Lung (tissue), 12 donors: ENCODE data around the gene HCN4. TPM values are rescaled to one million over a fixed set of nuclear protein-coding genes. Genes with fewer than 3 reads are reported as not detected.

ENCODE experiments used
- ATAC-seq: fragments of 200-7000 bp; cut with Tn5 transposase; one replicate; pipeline ENCODE4 v1.9.1; 2020; ENCODE audit warnings: moderate number of reproducible peaks; ENCODE audit not compliant: insufficient read depth, low FRiP score
- DNase-seq, 3 donors: peaks; one replicate each; pipeline ENCODE4 v3.0.0-alpha.2; 2013 to 2017
- H3K27ac ChIP-seq, 2 donors: one replicate each; pipeline ENCODE4 v1.5.1; 2013; ENCODE audit warnings: mild to moderate bottlenecking in 2 of 2, moderate library complexity in 2 of 2, control low read depth in 1 of 2, inconsistent platforms in 1 of 2, low read depth in 1 of 2, low read length in 1 of 2
- H3K27me3 ChIP-seq, 3 donors: one replicate each; pipeline ENCODE4 v1.5.1; 2013; ENCODE audit warnings: low read length in 2 of 3; ENCODE audit not compliant: control insufficient read depth in 3 of 3, insufficient read depth in 3 of 3
- H3K36me3 ChIP-seq, 4 donors: one replicate each; pipeline ENCODE4 v1.5.1; 2013; ENCODE audit warnings: low read length in 4 of 4, mild to moderate bottlenecking in 1 of 4, moderate library complexity in 1 of 4; ENCODE audit not compliant: control insufficient read depth in 4 of 4, insufficient read depth in 4 of 4
- H3K4me1 ChIP-seq, 5 donors: one replicate each; pipeline ENCODE4 v1.5.1; 2013; ENCODE audit warnings: low read length in 5 of 5, mild to moderate bottlenecking in 2 of 5, moderate library complexity in 1 of 5; ENCODE audit not compliant: control insufficient read depth in 5 of 5, insufficient read depth in 5 of 5
- H3K4me3 ChIP-seq: one replicate; pipeline ENCODE4 v1.5.1; 2013; ENCODE audit warnings: mild to moderate bottlenecking, control low read depth, moderate library complexity
- H3K9ac ChIP-seq, 2 donors: one replicate each; pipeline ENCODE4 v1.5.1; 2013; ENCODE audit warnings: low read length in 2 of 2, control low read depth in 1 of 2; ENCODE audit not compliant: insufficient read depth in 1 of 2
- H3K9me3 ChIP-seq, 4 donors: one replicate each; pipeline ENCODE4 v1.5.1; 2013; ENCODE audit warnings: low read length in 3 of 4, mild to moderate bottlenecking in 1 of 4, moderate library complexity in 1 of 4; ENCODE audit not compliant: control insufficient read depth in 4 of 4, insufficient read depth in 3 of 4
- CTCF ChIP-seq: IDR thresholded peaks from 2 replicates; pipeline ENCODE4 v1.5.1; 2012; ENCODE audit warnings: mild to moderate bottlenecking; ENCODE audit errors: control extremely low read depth, extremely low read depth
- WGBS, 2 donors: extraction: QIAGEN DNeasy Blood & Tissue Kit; methylation state at CpG; one replicate each; pipeline ENCODE4 v1.1.7; 2013; 5-methylcytosine and 5-hydroxymethylcytosine counted together
- polyA plus RNA-seq, 2 donors: library from polyadenylated mRNA; stranded (reverse); fragments of 200-250 nt; gene quantifications; one replicate each; pipeline ENCODE4 v1.2.1, GENCODE V29; 2013
- total RNA-seq, 2 donors: library from RNA; depleted of rRNA in 1 of 2; stranded (reverse); fragments of >200 nt in 1 of 2; gene quantifications; one replicate each; pipeline ENCODE4 v1.2.1, GENCODE V29; 2014 to 2021
- donor health status: control.
- donor health status: control.
- donor health status: Bipolar disorder and iron deficiency.
- donor health status: healthy.
- donor health status: DM: yes; HTN: yes; CAD: no.

The HCN4 gene
- total and polyA plus RNA-seq, 4 donors = 0.06 to 1.0 (median 0.21) TPM

- Histone ChIP-seq H3K4me3 (no peak overlapping the region), H3K4me1 (no peaks in the 10 kb centered on the region), H3K9ac (no peak overlapping the region), H3K27me3 (peaks cover 0 to 2% (median 0%) of the 10 kb centered on the region in 3 donors), H3K36me3 (no peaks in the 10 kb centered on the region), H3K27ac (no peak overlapping the region), H3K9me3 (no peaks in the 10 kb centered on the region)
- no peak for TF ChIP-seq CTCF
- DNase-seq (no peak), ATAC-seq (no peak)
- WGBS, 2 donors = 71 to 72% methylated on average over 2 of the region's 2 CpGs
Observed at GRCh38 chr15:73393336-73393735, 24.6 kb upstream of the HCN4 start.

GRCh38 chr15:73392025-73392424 is 23.3 kb upstream of the HCN4 start:
- no peaks in the 10 kb centered on the region for H3K4me1 ChIP-seq
- no peak overlapping the region for H3K9ac ChIP-seq
- H3K4me3 ChIP-seq = no peak overlapping the region
- H3K36me3 ChIP-seq = no peaks in the 10 kb centered on the region
- H3K27me3 ChIP-seq = no peaks in the 10 kb centered on the region
- 68 to 82% methylated on average over 2 of the region's 2 CpGs for WGBS, 2 donors
- no peak for ATAC-seq
- no peak for TF ChIP-seq CTCF
- H3K9me3 ChIP-seq = no peaks in the 10 kb centered on the region
- no peak for DNase-seq
- H3K27ac ChIP-seq = no peak overlapping the region

- Histone ChIP-seq H3K27me3 (peaks cover 0 to under 1% (median 0%) of the 10 kb centered on the region in 3 donors), H3K4me3 (no peak overlapping the region), H3K9ac (no peak overlapping the region), H3K9me3 (no peaks in the 10 kb centered on the region), H3K36me3 (no peaks in the 10 kb centered on the region), H3K27ac (no peak overlapping the region), H3K4me1 (no peaks in the 10 kb centered on the region)
- TF ChIP-seq CTCF = no peak
- DNase-seq = no peak
- ATAC-seq = no peak
- WGBS, 2 donors = 62 to 72% methylated on average over 7 of the region's 7 CpGs
Observed at GRCh38 chr15:73391128-73391872, 22.5 kb upstream of the HCN4 start.
